Endothelial cell (in vitro differentiated cells): ENCODE data around the gene PROM1. TPM values are rescaled to one million over a fixed set of nuclear protein-coding genes. Genes with fewer than 3 reads are reported as not detected.

ENCODE experiments used
- DNase-seq: peaks from one replicate; pipeline ENCODE4 v3.0.0; 2021; ENCODE audit warnings: low spot score
- H3K27ac Mint-ChIP-seq: one replicate; pipeline ENCODE4 v1.8.0; 2021; ENCODE audit warnings: mixed read lengths, inconsistent platforms; ENCODE audit not compliant: unreplicated experiment
- H3K27me3 Mint-ChIP-seq: one replicate; pipeline ENCODE4 v1.8.0; 2021; ENCODE audit warnings: mild to moderate bottlenecking, moderate library complexity, mixed read lengths, inconsistent platforms; ENCODE audit not compliant: unreplicated experiment
- H3K36me3 Mint-ChIP-seq: one replicate; pipeline ENCODE4 v1.8.0; 2021; ENCODE audit warnings: mild to moderate bottlenecking, low read depth, mixed read lengths, inconsistent platforms; ENCODE audit not compliant: unreplicated experiment
- H3K4me1 Mint-ChIP-seq: one replicate; pipeline ENCODE4 v1.8.0; 2021; ENCODE audit warnings: mild to moderate bottlenecking, mixed read lengths, inconsistent platforms; ENCODE audit not compliant: unreplicated experiment
- H3K4me3 Mint-ChIP-seq: one replicate; pipeline ENCODE4 v1.8.0; 2021; ENCODE audit warnings: mild to moderate bottlenecking, mixed read lengths, inconsistent platforms; ENCODE audit not compliant: unreplicated experiment
- H3K9me3 Mint-ChIP-seq: one replicate; pipeline ENCODE4 v1.8.0; 2021; ENCODE audit warnings: mixed read lengths, inconsistent platforms; ENCODE audit not compliant: unreplicated experiment
- total RNA-seq: library from RNA; stranded (reverse); fragmentation: NEBNext Ultra II Directional; extraction: Animal tissue kit (Norgen Biotek cat#: 25700); gene quantifications from one replicate; pipeline ENCODE4 v1.2.1, GENCODE V29; 2021; ENCODE audit not compliant: unreplicated experiment
- TF ChIP-seq, protein P1 (sequence below): fragments of 200-600 bp; sonication (generic); IDR thresholded peaks from one replicate; pipeline ENCODE4 v1.5.0; 2021; ENCODE audit warnings: antibody characterized with exemption; ENCODE audit not compliant: unreplicated experiment

PROM1 gene
- total RNA-seq, 1 donor from 2014 or later = 12.2 TPM

DNA sequence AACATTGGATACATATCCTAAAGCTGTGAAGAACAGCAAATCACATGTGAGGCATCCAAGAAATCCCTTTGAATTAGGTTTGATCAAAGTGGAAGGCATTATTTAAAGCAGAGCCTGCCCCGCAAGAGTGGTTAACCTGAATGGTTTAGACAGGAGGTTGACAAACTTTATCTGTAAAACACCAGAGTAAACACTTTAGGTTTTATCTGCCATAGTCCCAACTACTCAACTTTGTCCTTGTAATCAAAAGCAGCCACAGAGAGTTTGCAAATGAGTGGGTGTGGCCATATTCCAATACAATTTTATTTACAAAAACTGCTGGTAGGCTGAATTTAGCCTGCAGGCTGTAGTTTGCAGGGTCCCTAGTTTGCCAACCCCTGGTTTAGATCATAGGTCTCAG is 95.6 kb downstream of the PROM1 start:
- no peak for DNase-seq
- Mint-ChIP-seq H3K27me3 (peaks cover 2% of the 10 kb centered on the region), H3K9me3 (no peaks in the 10 kb centered on the region), H3K36me3 (peaks cover 4% of the 10 kb centered on the region), H3K27ac (no peak overlapping the region), H3K4me1 (no peaks in the 10 kb centered on the region), H3K4me3 (no peak overlapping the region)
- TF ChIP-seq, protein P1, sequence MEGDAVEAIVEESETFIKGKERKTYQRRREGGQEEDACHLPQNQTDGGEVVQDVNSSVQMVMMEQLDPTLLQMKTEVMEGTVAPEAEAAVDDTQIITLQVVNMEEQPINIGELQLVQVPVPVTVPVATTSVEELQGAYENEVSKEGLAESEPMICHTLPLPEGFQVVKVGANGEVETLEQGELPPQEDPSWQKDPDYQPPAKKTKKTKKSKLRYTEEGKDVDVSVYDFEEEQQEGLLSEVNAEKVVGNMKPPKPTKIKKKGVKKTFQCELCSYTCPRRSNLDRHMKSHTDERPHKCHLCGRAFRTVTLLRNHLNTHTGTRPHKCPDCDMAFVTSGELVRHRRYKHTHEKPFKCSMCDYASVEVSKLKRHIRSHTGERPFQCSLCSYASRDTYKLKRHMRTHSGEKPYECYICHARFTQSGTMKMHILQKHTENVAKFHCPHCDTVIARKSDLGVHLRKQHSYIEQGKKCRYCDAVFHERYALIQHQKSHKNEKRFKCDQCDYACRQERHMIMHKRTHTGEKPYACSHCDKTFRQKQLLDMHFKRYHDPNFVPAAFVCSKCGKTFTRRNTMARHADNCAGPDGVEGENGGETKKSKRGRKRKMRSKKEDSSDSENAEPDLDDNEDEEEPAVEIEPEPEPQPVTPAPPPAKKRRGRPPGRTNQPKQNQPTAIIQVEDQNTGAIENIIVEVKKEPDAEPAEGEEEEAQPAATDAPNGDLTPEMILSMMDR = no peak

DNA sequence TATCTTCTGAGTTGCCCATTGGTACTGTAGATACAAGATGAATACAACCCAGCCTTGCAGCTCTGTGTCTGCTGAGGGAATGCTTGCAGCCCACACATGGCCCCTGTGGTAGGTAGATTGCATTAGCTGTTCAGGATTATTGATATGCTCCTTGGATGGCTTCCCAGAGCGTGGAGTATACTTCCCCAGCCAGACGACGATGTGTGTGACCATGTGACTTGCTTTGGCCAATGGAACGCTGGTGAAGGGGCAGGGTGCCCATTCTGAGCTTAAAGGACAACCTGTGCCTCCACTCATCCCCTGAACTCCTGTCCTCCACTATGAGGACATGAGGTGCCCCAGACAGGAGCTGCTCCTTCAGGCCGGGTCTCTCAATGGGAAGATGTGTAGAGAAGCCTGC is 96.9 kb downstream of the PROM1 start:
- DNase-seq = no peak
- Mint-ChIP-seq H3K27me3 (peaks cover 2% of the 10 kb centered on the region), H3K27ac (no peak overlapping the region), H3K36me3 (peaks cover 6% of the 10 kb centered on the region), H3K4me3 (no peak overlapping the region), H3K9me3 (no peaks in the 10 kb centered on the region), H3K4me1 (no peaks in the 10 kb centered on the region)
- TF ChIP-seq, protein P1 = no peak

DNA sequence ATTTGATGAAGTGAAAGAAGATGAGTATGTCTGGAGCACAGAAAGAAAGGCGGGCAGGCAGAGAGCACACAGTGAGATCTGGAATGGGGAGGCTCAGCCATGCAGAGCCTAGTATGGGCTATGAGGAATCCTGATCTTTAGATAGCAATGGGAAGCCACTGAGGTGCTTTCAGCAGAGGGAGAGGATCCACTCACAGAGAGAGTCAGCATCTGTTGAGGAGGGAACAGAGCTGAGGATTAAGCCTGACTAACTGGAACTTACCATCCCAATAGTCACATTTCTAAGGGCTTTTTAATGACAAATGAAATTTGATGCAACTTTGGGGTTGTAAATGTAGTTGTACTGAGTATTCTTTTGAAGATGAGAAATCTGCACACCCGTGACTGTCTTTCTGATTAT is 100.2 kb downstream of the PROM1 start:
- Mint-ChIP-seq H3K27ac (no peak overlapping the region), H3K27me3 (no peaks in the 10 kb centered on the region), H3K36me3 (peaks cover 6% of the 10 kb centered on the region), H3K9me3 (no peaks in the 10 kb centered on the region), H3K4me3 (no peak overlapping the region), H3K4me1 (peaks cover 2% of the 10 kb centered on the region)
- TF ChIP-seq, protein P1 = no peak
- no peak for DNase-seq

DNA sequence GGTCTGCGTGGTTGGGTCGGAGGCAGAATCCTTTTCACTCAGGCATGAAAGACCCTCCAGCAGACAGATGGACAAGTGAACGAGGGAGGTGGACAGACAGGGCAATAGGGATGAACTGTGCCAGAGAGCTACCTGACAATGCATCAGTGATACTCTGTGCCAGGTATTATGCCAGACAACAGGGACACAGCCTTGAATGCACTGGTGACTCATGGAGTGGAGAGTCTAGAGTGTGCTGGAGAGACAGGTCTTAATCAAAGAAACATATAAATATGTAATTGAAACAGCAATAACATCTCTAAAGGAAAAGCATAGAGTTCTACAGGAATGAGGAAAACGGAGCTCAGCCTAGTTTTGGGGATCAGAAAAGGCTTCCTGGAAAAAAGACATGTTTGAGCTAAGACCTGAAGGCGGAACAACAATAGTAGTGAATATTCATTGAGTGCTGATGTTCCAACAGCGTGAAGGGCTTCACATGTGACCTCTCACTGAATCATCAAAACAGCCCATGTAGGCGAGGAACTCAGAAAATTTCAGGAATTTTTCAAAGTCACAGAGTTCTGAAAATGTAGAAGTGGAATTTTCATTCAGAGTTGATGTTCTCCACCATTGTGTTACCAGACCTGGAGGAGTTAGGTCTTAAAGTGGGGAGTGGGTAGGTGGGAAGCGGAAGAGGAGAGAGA is 100.8 kb downstream of the PROM1 start:
- Mint-ChIP-seq H3K27me3 (no peaks in the 10 kb centered on the region), H3K4me3 (no peak overlapping the region), H3K36me3 (peaks cover 6% of the 10 kb centered on the region), H3K27ac (no peak overlapping the region), H3K9me3 (no peaks in the 10 kb centered on the region), H3K4me1 (peaks cover 2% of the 10 kb centered on the region)
- TF ChIP-seq, protein P1 = no peak
- no peak for DNase-seq

DNA sequence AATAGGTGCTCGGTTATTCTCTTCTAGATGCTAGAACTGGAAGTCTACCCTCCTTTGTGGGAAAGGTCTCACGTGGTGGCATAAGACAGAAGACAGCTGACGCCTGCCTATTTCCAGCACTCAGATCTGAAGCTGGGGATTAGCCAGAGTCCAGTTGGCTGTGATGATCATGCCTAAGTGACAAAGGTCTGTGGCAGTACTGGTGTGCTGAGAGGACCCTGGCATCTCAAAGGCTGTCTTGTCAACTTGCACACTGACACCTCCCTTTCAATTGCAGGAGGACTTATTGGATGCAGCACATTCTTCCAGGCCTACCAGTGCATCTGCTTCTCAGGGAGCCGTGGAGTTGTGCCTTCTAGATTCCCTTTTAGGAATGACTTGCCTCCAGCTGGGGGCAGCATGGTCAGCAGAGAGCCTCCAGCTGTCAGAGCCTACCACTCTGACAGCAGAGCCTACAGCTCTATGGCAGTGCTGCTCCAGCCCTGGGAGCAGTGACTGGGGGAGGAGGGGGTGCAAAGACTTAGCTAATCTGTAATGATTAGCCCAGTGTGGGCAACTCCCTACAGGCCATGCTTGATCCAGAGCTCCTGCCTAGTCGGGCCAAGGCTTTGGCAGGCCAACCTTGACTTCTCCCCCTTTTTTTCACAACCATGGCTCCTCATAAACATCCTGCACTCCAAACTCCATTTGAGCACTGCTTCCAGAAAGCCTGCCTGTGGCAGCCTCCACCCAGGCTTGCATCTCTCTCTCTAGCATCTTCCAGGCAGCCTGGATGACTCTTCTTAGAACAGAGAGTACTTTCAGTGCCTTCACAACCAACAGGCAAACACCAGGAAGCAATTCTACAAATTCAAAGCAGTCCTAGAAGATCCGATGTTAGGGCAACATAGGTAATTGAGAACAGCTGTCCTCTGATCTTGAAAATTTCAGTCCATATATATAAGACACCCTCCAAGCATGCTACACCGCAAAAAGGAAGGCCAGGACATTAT is 107.1 kb downstream of the PROM1 start:
- TF ChIP-seq, protein P1 = no peak
- DNase-seq = no peak
- Mint-ChIP-seq H3K36me3 (no peaks in the 10 kb centered on the region), H3K4me3 (no peak overlapping the region), H3K4me1 (peaks cover 10% of the 10 kb centered on the region), H3K9me3 (no peaks in the 10 kb centered on the region), H3K27ac (no peak overlapping the region), H3K27me3 (no peaks in the 10 kb centered on the region)
